ENCODE results near the gene STAM2.
"Not testable (repeated sequence)": the region's sequence is repeated elsewhere in the genome, so short reads cannot be mapped to it uniquely, and the experiment has no call there.

The STAM2 gene

DNA sequence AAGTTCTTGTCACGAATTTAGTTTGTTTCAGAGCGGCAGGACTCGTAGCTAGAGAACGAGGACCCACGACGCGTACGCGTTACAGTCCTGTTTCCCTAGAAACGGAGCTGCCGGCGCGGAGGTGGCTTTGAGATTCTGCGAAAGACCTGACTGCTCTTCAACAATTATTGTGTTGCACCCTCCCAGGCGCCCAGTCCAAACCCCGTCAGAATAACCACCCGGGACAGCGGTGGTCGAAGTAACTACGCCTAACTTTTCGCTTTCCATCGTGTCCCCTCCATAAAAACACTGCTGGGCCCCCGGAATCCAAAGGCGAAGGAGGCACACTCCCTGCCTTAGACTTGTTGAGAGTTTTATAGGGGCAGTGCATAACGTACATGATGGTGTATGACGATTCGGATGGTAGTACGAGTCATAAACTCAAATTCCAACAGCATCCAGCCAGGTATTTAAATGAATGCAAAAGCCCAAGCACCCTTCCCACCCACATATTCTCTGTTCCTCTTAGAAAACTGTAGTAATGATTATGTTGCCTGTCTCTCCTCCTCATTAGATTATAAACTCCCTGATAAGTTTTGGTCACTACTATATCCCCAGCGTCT is 651 bp upstream of the STAM2 start:
- peak overlapping the region; percentile 92 for H3K9ac ChIP-seq (ENCODE audit: insufficient read length)
- no peaks in the 10 kb centered on the region for H3K9me3 ChIP-seq (ENCODE audit: low read depth, low read length)
- no peaks in the 10 kb centered on the region for H3K36me3 ChIP-seq (ENCODE audit: insufficient read depth, low read length)
- TF ChIP-seq FOXP2 (optimal IDR thresholded peaks at IDR 0.05; ENCODE audit: control extremely low read depth, extremely low read length, insufficient read depth) (no peak), EZH2 (IDR thresholded peaks at IDR 0.05) (no peak), POLR2AphosphoS5 (IDR thresholded peaks at IDR 0.05; ENCODE audit: borderline replicate concordance, low read depth, low read length) (no peak; the same call in 1 of the 2 replicates)
- peak; percentile 66 for DNase-seq (ENCODE audit: low read depth, low spot score)
- 0 out of 2 replicates have a peak overlapping the region, but pooled peaks have one; percentile 68 for H3K27ac ChIP-seq
- peak overlapping the region; percentile 95 for H3K4me3 ChIP-seq

DNA sequence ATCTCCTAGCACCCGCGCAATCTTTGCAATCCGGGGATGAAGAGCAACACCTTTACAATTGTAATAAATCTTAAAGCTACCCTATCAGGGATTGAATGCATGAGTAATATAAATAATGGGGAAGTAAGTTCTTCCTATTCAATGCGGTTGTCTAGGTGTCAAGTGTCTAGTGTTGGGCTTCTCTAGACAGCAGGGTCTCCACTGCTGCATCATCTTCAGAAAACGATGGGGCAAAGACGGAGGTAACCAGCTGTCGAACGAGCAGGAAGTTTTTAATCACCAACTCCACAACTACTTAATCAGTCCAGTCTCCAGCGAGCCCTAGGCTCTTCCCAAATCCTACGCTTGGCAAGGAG is 573 bp downstream of the STAM2 start:
- TF ChIP-seq EZH2 (IDR thresholded peaks at IDR 0.05) (no peak), FOXP2 (optimal IDR thresholded peaks at IDR 0.05; ENCODE audit: control extremely low read depth, extremely low read length, insufficient read depth) (no peak), POLR2AphosphoS5 (IDR thresholded peaks at IDR 0.05; ENCODE audit: borderline replicate concordance, low read depth, low read length) (no peak)
- H3K9me3 ChIP-seq (ENCODE audit: low read depth, low read length) = no peaks in the 10 kb centered on the region
- DNase-seq (ENCODE audit: low read depth, low spot score) = no peak
- no peaks in the 10 kb centered on the region for H3K36me3 ChIP-seq (ENCODE audit: insufficient read depth, low read length)
- peak overlapping the region; percentile 95 for H3K4me3 ChIP-seq
- no peak overlapping the region for H3K27ac ChIP-seq
- peak overlapping the region; percentile 92 for H3K9ac ChIP-seq (ENCODE audit: insufficient read length)

- no peaks in the 10 kb centered on the region for H3K36me3 ChIP-seq (ENCODE audit: insufficient read depth, low read length)
- peak overlapping the region; percentile 92 for H3K9ac ChIP-seq (ENCODE audit: insufficient read length)
- no peaks in the 10 kb centered on the region for H3K9me3 ChIP-seq (ENCODE audit: low read depth, low read length)
- DNase-seq (ENCODE audit: low read depth, low spot score) = no peak
- no peak overlapping the region for H3K27ac ChIP-seq
- no peak for TF ChIP-seq FOXP2 (optimal IDR thresholded peaks at IDR 0.05; ENCODE audit: control extremely low read depth, extremely low read length, insufficient read depth)
- peak overlapping the region; percentile 95 for H3K4me3 ChIP-seq
These were observed 989 bp downstream of the STAM2 start for GRCh38 chr2:152174574-152174973.

DNA sequence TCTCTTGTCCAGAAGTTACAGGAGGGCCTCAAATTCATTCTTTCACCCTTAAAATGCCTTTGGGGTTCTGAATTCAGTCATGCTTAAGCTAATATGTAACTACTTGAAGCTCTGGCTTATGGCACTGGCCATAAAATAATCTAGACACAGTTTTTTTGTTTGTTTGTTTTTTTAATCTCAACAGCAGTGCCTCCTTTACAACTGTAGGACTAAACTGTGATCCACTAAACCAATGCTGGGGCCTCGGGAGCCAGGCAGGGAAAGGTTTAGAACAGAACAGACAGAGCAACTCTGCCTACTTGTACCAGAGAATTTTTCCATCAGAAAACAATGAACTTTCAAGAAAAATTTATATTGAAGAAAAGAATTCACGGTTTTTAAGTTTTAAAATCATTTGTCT is 1.7 kb downstream of the STAM2 start:
- no peak overlapping the region for H3K27ac ChIP-seq
- DNase-seq (ENCODE audit: low read depth, low spot score) = no peak
- H3K4me3 ChIP-seq = 0 out of 2 replicates have a peak overlapping the region, but pooled peaks have one; percentile 95
- H3K36me3 ChIP-seq (ENCODE audit: insufficient read depth, low read length) = no peaks in the 10 kb centered on the region
- no peaks in the 10 kb centered on the region for H3K9me3 ChIP-seq (ENCODE audit: low read depth, low read length)
- TF ChIP-seq FOXP2 (optimal IDR thresholded peaks at IDR 0.05; ENCODE audit: control extremely low read depth, extremely low read length, insufficient read depth) (no peak), EZH2 (IDR thresholded peaks at IDR 0.05) (no peak), POLR2AphosphoS5 (IDR thresholded peaks at IDR 0.05; ENCODE audit: borderline replicate concordance, low read depth, low read length) (no peak)
- peak overlapping the region; percentile 43 for H3K9ac ChIP-seq (ENCODE audit: insufficient read length)

- H3K4me3 ChIP-seq; H3K9ac ChIP-seq (ENCODE audit: insufficient read length); H3K36me3 ChIP-seq (ENCODE audit: insufficient read depth, low read length); H3K9me3 ChIP-seq (ENCODE audit: low read depth, low read length); DNase-seq (ENCODE audit: low read depth, low spot score); H3K27ac ChIP-seq: not testable (repeated sequence)
These were observed 3.3 kb downstream of the STAM2 start for GRCh38 chr2:152172201-152172785.

DNA sequence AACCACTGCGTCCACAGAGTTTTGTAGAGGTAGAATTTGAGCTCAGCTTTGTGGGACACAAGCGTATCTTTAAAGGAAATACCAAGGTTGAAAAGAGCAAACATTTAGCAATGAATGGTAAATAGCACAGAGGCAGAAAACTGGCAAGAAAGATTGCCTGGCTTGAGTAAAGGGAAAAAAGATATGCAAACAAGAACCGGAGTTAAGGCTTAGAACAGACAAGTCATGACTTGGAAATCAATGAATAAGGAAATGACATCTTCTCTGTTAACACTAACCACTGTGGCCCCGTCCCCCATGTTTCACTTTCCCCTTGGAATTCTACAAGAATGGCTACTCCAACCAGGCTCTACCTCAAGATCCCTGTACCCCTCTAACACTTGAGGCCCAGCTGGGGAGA is 3.8 kb downstream of the STAM2 start:
- Histone ChIP-seq H3K27ac (peak overlapping the region; percentile 5; the same call in 1 of the 2 replicates), H3K4me3 (no peak overlapping the region), H3K36me3 (ENCODE audit: insufficient read depth, low read length) (no peaks in the 10 kb centered on the region), H3K9ac (ENCODE audit: insufficient read length) (no peak overlapping the region), H3K9me3 (ENCODE audit: low read depth, low read length) (no peaks in the 10 kb centered on the region)
- TF ChIP-seq POLR2AphosphoS5 (IDR thresholded peaks at IDR 0.05; ENCODE audit: borderline replicate concordance, low read depth, low read length) (no peak), FOXP2 (optimal IDR thresholded peaks at IDR 0.05; ENCODE audit: control extremely low read depth, extremely low read length, insufficient read depth) (no peak), EZH2 (IDR thresholded peaks at IDR 0.05) (no peak)
- DNase-seq (ENCODE audit: low read depth, low spot score) = no peak

DNA sequence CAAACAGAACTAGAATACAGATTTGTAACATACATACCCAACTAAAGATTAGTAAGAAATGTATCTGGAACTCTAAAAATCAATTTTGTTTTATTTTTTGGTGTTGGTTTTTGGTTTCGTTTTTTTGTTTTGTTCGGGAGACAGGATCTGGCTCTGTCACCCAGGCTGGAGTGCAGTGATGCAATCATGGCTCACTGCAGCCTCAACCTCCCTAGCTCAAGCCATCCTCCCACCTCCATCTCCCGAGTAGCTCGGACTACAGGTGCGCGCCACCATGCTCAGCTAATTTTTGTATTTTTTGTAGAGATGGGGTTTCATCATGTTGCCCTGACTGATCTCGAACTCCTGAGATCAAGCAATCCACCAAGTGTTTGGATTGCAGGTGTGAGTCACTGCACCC is 6.4 kb downstream of the STAM2 start:
- not testable (repeated sequence) for H3K36me3 ChIP-seq (ENCODE audit: insufficient read depth, low read length); DNase-seq (ENCODE audit: low read depth, low spot score); H3K4me3 ChIP-seq

DNA sequence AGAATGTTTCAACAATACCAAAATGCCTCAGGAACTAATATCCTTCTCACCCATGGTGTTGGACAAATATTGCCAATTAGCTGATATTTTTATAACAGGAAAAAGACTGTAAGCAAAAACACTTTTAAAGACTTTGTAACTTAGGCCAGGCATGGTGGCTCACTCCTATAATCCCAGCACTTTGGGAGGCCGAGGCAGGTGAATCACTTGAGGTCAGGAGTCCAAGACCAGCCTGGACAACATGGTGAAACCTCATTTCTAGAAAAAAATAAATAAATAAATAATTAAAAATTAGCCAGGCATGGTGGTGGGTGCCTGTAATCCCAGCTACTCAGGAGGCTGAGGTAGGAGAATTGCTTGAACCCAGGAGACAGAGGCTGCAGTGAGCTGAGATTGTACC is 8.1 kb downstream of the STAM2 start:
- H3K9ac ChIP-seq (ENCODE audit: insufficient read length); H3K36me3 ChIP-seq (ENCODE audit: insufficient read depth, low read length); H3K9me3 ChIP-seq (ENCODE audit: low read depth, low read length); H3K4me3 ChIP-seq; H3K27ac ChIP-seq; DNase-seq (ENCODE audit: low read depth, low spot score): not testable (repeated sequence)

More for the DNA sequence above, 6.4 kb downstream of the STAM2 start:
- H3K27ac ChIP-seq; H3K9me3 ChIP-seq (ENCODE audit: low read depth, low read length); H3K9ac ChIP-seq (ENCODE audit: insufficient read length): not testable (repeated sequence)

DNA sequence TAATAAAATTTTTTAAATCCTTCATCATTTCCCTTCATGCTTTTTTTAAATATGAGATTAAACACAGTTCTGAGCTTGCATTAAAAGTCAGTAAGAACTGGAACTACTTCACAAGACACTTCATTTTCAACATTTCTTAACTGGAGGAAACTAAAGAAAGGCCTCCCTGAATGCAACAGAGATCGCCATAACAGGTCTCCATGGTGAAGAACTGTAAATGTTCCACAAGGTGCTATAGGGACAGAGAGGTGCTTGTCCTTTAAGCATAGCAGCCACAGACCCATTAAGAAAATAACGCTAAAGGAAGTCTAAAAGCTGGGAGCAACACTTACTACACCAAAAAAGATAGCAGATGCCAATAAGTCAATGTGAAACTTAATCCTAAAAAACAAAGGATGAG is 8.5 kb downstream of the STAM2 start:
- Histone ChIP-seq H3K27ac (no peak overlapping the region), H3K4me3 (no peak overlapping the region), H3K9me3 (ENCODE audit: low read depth, low read length) (no peaks in the 10 kb centered on the region), H3K9ac (ENCODE audit: insufficient read length) (no peak overlapping the region), H3K36me3 (ENCODE audit: insufficient read depth, low read length) (no peaks in the 10 kb centered on the region)
- TF ChIP-seq FOXP2 (optimal IDR thresholded peaks at IDR 0.05; ENCODE audit: control extremely low read depth, extremely low read length, insufficient read depth) = no peak
- TF ChIP-seq POLR2AphosphoS5 (IDR thresholded peaks at IDR 0.05; ENCODE audit: borderline replicate concordance, low read depth, low read length) = no peak
- DNase-seq (ENCODE audit: low read depth, low spot score) = no peak

All from SK-N-MC (cell line).